GM23248 (cell line): ENCODE data around the gene CTF1.

Experiments used
- EZH2 ChIP-seq: fragments of 200-600 bp; sonication (generic); IDR thresholded peaks from 2 replicates; pipeline ENCODE4 v1.6.1; 2018; ENCODE audit warnings: antibody characterized with exemption, mild to moderate bottlenecking; ENCODE audit not compliant: insufficient read depth, poor library complexity, severe bottlenecking
- EZH2phosphoT487 ChIP-seq: fragments of 200-600 bp; sonication (generic); IDR thresholded peaks from 2 replicates; pipeline ENCODE4 v1.6.1; 2018; ENCODE audit warnings: antibody characterized with exemption, moderate library complexity, mild to moderate bottlenecking, low read depth; ENCODE audit not compliant: insufficient read depth

DNA sequence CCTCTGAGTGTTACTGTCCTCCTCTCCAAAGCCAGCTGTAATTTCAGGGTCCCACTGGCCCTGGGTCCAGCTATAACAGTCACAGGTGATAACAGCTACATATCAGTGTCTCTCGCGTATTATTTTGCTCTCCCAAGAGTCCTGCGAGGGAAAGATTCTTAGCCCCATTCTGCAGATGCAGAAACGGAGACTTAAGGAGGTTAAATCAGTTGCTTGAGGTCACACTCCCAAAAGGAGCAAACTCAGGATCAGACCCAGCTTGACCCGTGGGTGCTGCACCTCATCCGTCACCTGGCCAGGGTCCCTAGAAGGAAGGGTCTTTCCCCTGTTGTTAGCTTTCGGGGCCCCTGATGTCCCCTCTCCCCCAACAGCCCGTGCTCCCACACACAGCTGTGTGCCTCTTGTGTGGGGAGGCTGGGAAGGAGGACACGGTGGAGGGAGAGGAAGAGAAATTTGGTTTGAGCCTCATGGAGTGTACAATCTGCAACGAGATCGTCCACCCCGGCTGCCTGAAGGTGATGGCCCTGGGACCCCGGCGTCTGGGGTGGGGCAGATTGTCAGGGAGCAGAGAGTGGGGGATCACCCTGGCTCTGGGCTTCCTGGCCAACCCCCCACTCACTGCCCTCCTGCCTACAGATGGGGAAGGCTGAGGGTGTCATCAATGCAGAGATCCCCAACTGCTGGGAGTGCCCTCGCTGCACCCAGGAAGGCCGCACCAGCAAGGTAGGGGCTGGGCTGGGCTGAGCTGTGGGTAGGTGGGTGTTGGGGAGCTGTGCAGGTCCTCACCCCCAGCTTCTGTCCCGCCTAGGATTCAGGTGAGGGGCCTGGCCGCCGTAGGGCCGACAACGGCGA is 30.7 kb downstream of the CTF1 start:
- TF ChIP-seq EZH2phosphoT487 (no peak), EZH2 (no peak)
